ENCODE results near the gene ROR1.

The ROR1 gene

GRCh38 chr1:63980740-63981407, 207.1 kb downstream of the ROR1 start:
- DNase-seq (ENCODE audit: low spot score) = no peak

GRCh38 chr1:63981408-63981773, 207.6 kb downstream of the ROR1 start:
- DNase-seq (ENCODE audit: low spot score) = no peak

GRCh38 chr1:63982201-63982600, 208.4 kb downstream of the ROR1 start:
- no peak for DNase-seq (ENCODE audit: low spot score)

- no peak for DNase-seq (ENCODE audit: low spot score)
Measured at GRCh38 chr1:63983391-63984256, 209.8 kb downstream of the ROR1 start.

- no peak for DNase-seq (ENCODE audit: low spot score)
Measured at GRCh38 chr1:63984257-63984929, 210.6 kb downstream of the ROR1 start.

GRCh38 chr1:63984930-63985290, 211.1 kb downstream of the ROR1 start:
- no peak for DNase-seq (ENCODE audit: low spot score)

GRCh38 chr1:63987014-63987627, 213.3 kb downstream of the ROR1 start:
- no peak for DNase-seq (ENCODE audit: low spot score)

- no peak for DNase-seq (ENCODE audit: low spot score)
Measured at GRCh38 chr1:63987628-63988024, 213.8 kb downstream of the ROR1 start.

GRCh38 chr1:63988941-63989340, 215.1 kb downstream of the ROR1 start:
- no peak for DNase-seq (ENCODE audit: low spot score)

- no peak for DNase-seq (ENCODE audit: low spot score)
Measured at GRCh38 chr1:63991685-63992084, 217.9 kb downstream of the ROR1 start.

GRCh38 chr1:64000021-64000420, 226.2 kb downstream of the ROR1 start:
- no peak for DNase-seq (ENCODE audit: low spot score)

- no peak for DNase-seq (ENCODE audit: low spot score)
Measured at GRCh38 chr1:64001038-64001437, 227.2 kb downstream of the ROR1 start.

- no peak for DNase-seq (ENCODE audit: low spot score)
Measured at GRCh38 chr1:64004451-64005025, 230.7 kb downstream of the ROR1 start.

- DNase-seq (ENCODE audit: low spot score) = no peak
Measured at GRCh38 chr1:64005801-64006200, 232.0 kb downstream of the ROR1 start.

GRCh38 chr1:64006276-64007051, 232.6 kb downstream of the ROR1 start:
- DNase-seq (ENCODE audit: low spot score) = no peak

- DNase-seq (ENCODE audit: low spot score) = no peak
Measured at GRCh38 chr1:64010316-64010715, 236.5 kb downstream of the ROR1 start.

GRCh38 chr1:64013395-64013794, 239.6 kb downstream of the ROR1 start:
- DNase-seq (ENCODE audit: low spot score) = no peak

- DNase-seq (ENCODE audit: low spot score) = no peak
Measured at GRCh38 chr1:64019818-64020217, 246.0 kb downstream of the ROR1 start.

GRCh38 chr1:64021066-64021465, 247.2 kb downstream of the ROR1 start:
- DNase-seq (ENCODE audit: low spot score) = no peak

GRCh38 chr1:64025051-64025450, 251.2 kb downstream of the ROR1 start:
- DNase-seq (ENCODE audit: low spot score) = no peak

- DNase-seq (ENCODE audit: low spot score) = no peak
Measured at GRCh38 chr1:64029037-64029436, 255.2 kb downstream of the ROR1 start.

GRCh38 chr1:64030411-64030810, 256.6 kb downstream of the ROR1 start:
- no peak for DNase-seq (ENCODE audit: low spot score)
